ENCODE data around the gene MYOZ1.
A peak's percentile ranks its signal among the peaks of the same experiment; 100 is the strongest.

Gene MYOZ1

GRCh38 chr10:73597346-73597745 lies 43.9 kb downstream of the MYOZ1 start:
- H3K9ac ChIP-seq (ENCODE audit: low read length in 5 of 5), result no peak overlapping the region
- no peak overlapping the region for H3K4me3 ChIP-seq (ENCODE audit: low read depth in 1 of 5, low read length in 5 of 5)
- no peaks in the 10 kb centered on the region for H3K36me3 ChIP-seq (ENCODE audit: control insufficient read depth in 5 of 5, insufficient read depth in 5 of 5, low read length in 5 of 5)
- H3K9me3 ChIP-seq (ENCODE audit: control insufficient read depth in 5 of 5, low read length in 5 of 5), result no peaks in the 10 kb centered on the region
- no peak overlapping the region for H3K27ac ChIP-seq (ENCODE audit: low read depth, low read length)
- no peaks in the 10 kb centered on the region for H3K27me3 ChIP-seq (ENCODE audit: control insufficient read depth in 5 of 5, insufficient read depth in 4 of 5, low read length in 5 of 5)
- H3K4me1 ChIP-seq (ENCODE audit: control insufficient read depth in 5 of 5, insufficient read depth in 5 of 5, low read length in 5 of 5), result no peaks in the 10 kb centered on the region

- H3K4me3 ChIP-seq (ENCODE audit: low read depth in 1 of 5, low read length in 5 of 5), result no peak overlapping the region
- H3K36me3 ChIP-seq (ENCODE audit: control insufficient read depth in 5 of 5, insufficient read depth in 5 of 5, low read length in 5 of 5), result no peaks in the 10 kb centered on the region
- H3K9me3 ChIP-seq (ENCODE audit: control insufficient read depth in 5 of 5, low read length in 5 of 5), result no peaks in the 10 kb centered on the region
- H3K27me3 ChIP-seq (ENCODE audit: control insufficient read depth in 5 of 5, insufficient read depth in 4 of 5, low read length in 5 of 5), result no peaks in the 10 kb centered on the region
- H3K4me1 ChIP-seq (ENCODE audit: control insufficient read depth in 5 of 5, insufficient read depth in 5 of 5, low read length in 5 of 5), result peaks cover 1 to 10% (median 6%) of the 10 kb centered on the region in 5 donors
- no peak overlapping the region for H3K9ac ChIP-seq (ENCODE audit: low read length in 5 of 5)
- no peak overlapping the region for H3K27ac ChIP-seq (ENCODE audit: low read depth, low read length)
These were observed 47.5 kb downstream of the MYOZ1 start for GRCh38 chr10:73593812-73594211.

- no peak overlapping the region for H3K27ac ChIP-seq (ENCODE audit: low read depth, low read length)
- H3K4me1 ChIP-seq (ENCODE audit: control insufficient read depth in 5 of 5, insufficient read depth in 5 of 5, low read length in 5 of 5), result peaks cover 1 to 10% (median 6%) of the 10 kb centered on the region in 5 donors
- H3K4me3 ChIP-seq (ENCODE audit: low read depth in 1 of 5, low read length in 5 of 5), result no peak overlapping the region
- no peaks in the 10 kb centered on the region for H3K9me3 ChIP-seq (ENCODE audit: control insufficient read depth in 5 of 5, low read length in 5 of 5)
- H3K36me3 ChIP-seq (ENCODE audit: control insufficient read depth in 5 of 5, insufficient read depth in 5 of 5, low read length in 5 of 5), result no peaks in the 10 kb centered on the region
- no peaks in the 10 kb centered on the region for H3K27me3 ChIP-seq (ENCODE audit: control insufficient read depth in 5 of 5, insufficient read depth in 4 of 5, low read length in 5 of 5)
- no peak overlapping the region for H3K9ac ChIP-seq (ENCODE audit: low read length in 5 of 5)
These were observed 48.2 kb downstream of the MYOZ1 start for GRCh38 chr10:73593110-73593509.

GRCh38 chr10:73591935-73592699 lies 49.2 kb downstream of the MYOZ1 start:
- H3K4me1 ChIP-seq (ENCODE audit: control insufficient read depth in 5 of 5, insufficient read depth in 5 of 5, low read length in 5 of 5), result peaks cover 1 to 11% (median 7%) of the 10 kb centered on the region in 5 donors
- H3K27me3 ChIP-seq (ENCODE audit: control insufficient read depth in 5 of 5, insufficient read depth in 4 of 5, low read length in 5 of 5), result no peaks in the 10 kb centered on the region
- no peaks in the 10 kb centered on the region for H3K36me3 ChIP-seq (ENCODE audit: control insufficient read depth in 5 of 5, insufficient read depth in 5 of 5, low read length in 5 of 5)
- H3K27ac ChIP-seq (ENCODE audit: low read depth, low read length), result no peak overlapping the region
- peak overlapping the region in 3 of 5 donors; percentile 9 to 42 (median 16) for H3K4me3 ChIP-seq (ENCODE audit: low read depth in 1 of 5, low read length in 5 of 5)
- H3K9me3 ChIP-seq (ENCODE audit: control insufficient read depth in 5 of 5, low read length in 5 of 5), result no peaks in the 10 kb centered on the region
- no peak overlapping the region for H3K9ac ChIP-seq (ENCODE audit: low read length in 5 of 5)

- Histone ChIP-seq H3K9ac (ENCODE audit: low read length in 5 of 5) (peak within 1 kb of the TSS in 2 of 5 donors; percentile 49 to 59), H3K9me3 (ENCODE audit: control insufficient read depth in 5 of 5, low read length in 5 of 5) (no peaks in the 10 kb centered on the region), H3K4me1 (ENCODE audit: control insufficient read depth in 5 of 5, insufficient read depth in 5 of 5, low read length in 5 of 5) (peaks cover 1 to 20% (median 16%) of the 10 kb centered on the region in 5 donors), H3K27me3 (ENCODE audit: control insufficient read depth in 5 of 5, insufficient read depth in 4 of 5, low read length in 5 of 5) (no peaks in the 10 kb centered on the region), H3K4me3 (ENCODE audit: low read depth in 1 of 5, low read length in 5 of 5) (peak within 1 kb of the TSS in 3 of 5 donors; percentile 9 to 42 (median 16)), H3K36me3 (ENCODE audit: control insufficient read depth in 5 of 5, insufficient read depth in 5 of 5, low read length in 5 of 5) (no peaks in the 10 kb centered on the region), H3K27ac (ENCODE audit: low read depth, low read length) (peak within 1 kb of the TSS; percentile 42)
These were observed 50.1 kb downstream of the MYOZ1 start, which contains the start of gene USP54 for GRCh38 chr10:73590881-73591799. TSS of gene USP54 (minus strand) at chr10:73591342. CDS start at chr10:73575658, 15,684 bp downstream.

GRCh38 chr10:73589563-73590126 lies 51.6 kb downstream of the MYOZ1 start:
- H3K27me3 ChIP-seq (ENCODE audit: control insufficient read depth in 5 of 5, insufficient read depth in 4 of 5, low read length in 5 of 5), result no peaks in the 10 kb centered on the region
- peaks cover 1 to 23% (median 22%) of the 10 kb centered on the region in 5 donors for H3K4me1 ChIP-seq (ENCODE audit: control insufficient read depth in 5 of 5, insufficient read depth in 5 of 5, low read length in 5 of 5)
- H3K9ac ChIP-seq (ENCODE audit: low read length in 5 of 5), result no peak overlapping the region
- H3K36me3 ChIP-seq (ENCODE audit: control insufficient read depth in 5 of 5, insufficient read depth in 5 of 5, low read length in 5 of 5), result no peaks in the 10 kb centered on the region
- no peak overlapping the region for H3K4me3 ChIP-seq (ENCODE audit: low read depth in 1 of 5, low read length in 5 of 5)
- no peak overlapping the region for H3K27ac ChIP-seq (ENCODE audit: low read depth, low read length)
- H3K9me3 ChIP-seq (ENCODE audit: control insufficient read depth in 5 of 5, low read length in 5 of 5), result no peaks in the 10 kb centered on the region

GRCh38 chr10:73588656-73589055 lies 52.6 kb downstream of the MYOZ1 start:
- Histone ChIP-seq H3K27ac (ENCODE audit: low read depth, low read length) (no peak overlapping the region), H3K27me3 (ENCODE audit: control insufficient read depth in 5 of 5, insufficient read depth in 4 of 5, low read length in 5 of 5) (no peaks in the 10 kb centered on the region), H3K9me3 (ENCODE audit: control insufficient read depth in 5 of 5, low read length in 5 of 5) (no peaks in the 10 kb centered on the region), H3K36me3 (ENCODE audit: control insufficient read depth in 5 of 5, insufficient read depth in 5 of 5, low read length in 5 of 5) (no peaks in the 10 kb centered on the region), H3K4me1 (ENCODE audit: control insufficient read depth in 5 of 5, insufficient read depth in 5 of 5, low read length in 5 of 5) (peaks cover 1 to 23% (median 22%) of the 10 kb centered on the region in 5 donors), H3K9ac (ENCODE audit: low read length in 5 of 5) (no peak overlapping the region), H3K4me3 (ENCODE audit: low read depth in 1 of 5, low read length in 5 of 5) (no peak overlapping the region)

- Histone ChIP-seq H3K27me3 (ENCODE audit: control insufficient read depth in 5 of 5, insufficient read depth in 4 of 5, low read length in 5 of 5) (no peaks in the 10 kb centered on the region), H3K9me3 (ENCODE audit: control insufficient read depth in 5 of 5, low read length in 5 of 5) (no peaks in the 10 kb centered on the region), H3K4me1 (ENCODE audit: control insufficient read depth in 5 of 5, insufficient read depth in 5 of 5, low read length in 5 of 5) (peaks cover 1 to 23% (median 17%) of the 10 kb centered on the region in 5 donors), H3K27ac (ENCODE audit: low read depth, low read length) (peak overlapping the region; percentile 4), H3K4me3 (ENCODE audit: low read depth in 1 of 5, low read length in 5 of 5) (no peak overlapping the region), H3K9ac (ENCODE audit: low read length in 5 of 5) (peak overlapping the region in 1 of 5 donors; percentile 39), H3K36me3 (ENCODE audit: control insufficient read depth in 5 of 5, insufficient read depth in 5 of 5, low read length in 5 of 5) (no peaks in the 10 kb centered on the region)
These were observed 54.7 kb downstream of the MYOZ1 start for GRCh38 chr10:73586583-73586984.

- no peak overlapping the region for H3K27ac ChIP-seq (ENCODE audit: low read depth, low read length)
- no peak overlapping the region for H3K4me3 ChIP-seq (ENCODE audit: low read depth in 1 of 5, low read length in 5 of 5)
- H3K27me3 ChIP-seq (ENCODE audit: control insufficient read depth in 5 of 5, insufficient read depth in 4 of 5, low read length in 5 of 5), result no peaks in the 10 kb centered on the region
- no peaks in the 10 kb centered on the region for H3K36me3 ChIP-seq (ENCODE audit: control insufficient read depth in 5 of 5, insufficient read depth in 5 of 5, low read length in 5 of 5)
- no peak overlapping the region for H3K9ac ChIP-seq (ENCODE audit: low read length in 5 of 5)
- H3K9me3 ChIP-seq (ENCODE audit: control insufficient read depth in 5 of 5, low read length in 5 of 5), result no peaks in the 10 kb centered on the region
- H3K4me1 ChIP-seq (ENCODE audit: control insufficient read depth in 5 of 5, insufficient read depth in 5 of 5, low read length in 5 of 5), result peaks cover 0 to 18% (median 12%) of the 10 kb centered on the region in 5 donors
These were observed 55.9 kb downstream of the MYOZ1 start for GRCh38 chr10:73585327-73585726.
